GM18526 (cell line): ENCODE measurements around the gene EXD3.

Experiments
- POLR2A ChIP-seq: IDR thresholded peaks from 3 replicates; pipeline ENCODE4 v1.6.1; 2011; ENCODE audit not compliant: insufficient read length; ENCODE audit errors: extremely low read depth

The EXD3 gene

GRCh38 chr9:137358126-137358525, 64.8 kb downstream of the EXD3 start:
- TF ChIP-seq POLR2A, result no peak

- no peak for TF ChIP-seq POLR2A
Observed at GRCh38 chr9:137357166-137357565, 65.8 kb downstream of the EXD3 start.

GRCh38 chr9:137355761-137356365, 67.1 kb downstream of the EXD3 start:
- no peak for TF ChIP-seq POLR2A

GRCh38 chr9:137354845-137355760, 67.9 kb downstream of the EXD3 start:
- TF ChIP-seq POLR2A, result no peak

GRCh38 chr9:137354153-137354844, 68.7 kb downstream of the EXD3 start:
- no peak for TF ChIP-seq POLR2A

GRCh38 chr9:137353223-137354152, 69.5 kb downstream of the EXD3 start:
- no peak for TF ChIP-seq POLR2A

GRCh38 chr9:137352511-137353222, 70.3 kb downstream of the EXD3 start:
- no peak for TF ChIP-seq POLR2A

GRCh38 chr9:137351781-137352501, 71.0 kb downstream of the EXD3 start:
- TF ChIP-seq POLR2A, result no peak

- TF ChIP-seq POLR2A, result no peak
Observed at GRCh38 chr9:137350696-137351584, 72.0 kb downstream of the EXD3 start.

- TF ChIP-seq POLR2A, result no peak
Observed at GRCh38 chr9:137349471-137350033, 73.4 kb downstream of the EXD3 start.

- no peak for TF ChIP-seq POLR2A
Observed at GRCh38 chr9:137348769-137349470, 74.0 kb downstream of the EXD3 start.

GRCh38 chr9:137347928-137348327, 75.0 kb downstream of the EXD3 start:
- no peak for TF ChIP-seq POLR2A
